HG03571 (cell line): ENCODE results near the gene NUP188.

Experiments used
- ATAC-seq: cut with Tn5 transposase; IDR thresholded peaks from one replicate; pipeline ENCODE4 v1.9.1; 2021; ENCODE audit not compliant: unreplicated experiment

NUP188 gene

GRCh38 chr9:128947527-128948301 lies at the start of gene NUP188, which contains the start of gene DOLK:
Gene NUP188 (plus strand): TSS chr9:128947699. CDS start chr9:128947720, 21 bp downstream.
Gene DOLK (minus strand): TSS chr9:128947603. CDS start chr9:128947303, 300 bp downstream.
- peak; percentile 81 for ATAC-seq

- ATAC-seq: no peak
These were observed 49.1 kb upstream of the NUP188 start for GRCh38 chr9:128898382-128898781.

- no peak for ATAC-seq
These were observed 48.5 kb upstream of the NUP188 start for GRCh38 chr9:128898845-128899565.

- ATAC-seq: no peak
These were observed 47.8 kb upstream of the NUP188 start for GRCh38 chr9:128899566-128900322.

- ATAC-seq: no peak
These were observed 46.1 kb upstream of the NUP188 start for GRCh38 chr9:128901379-128901778.

- ATAC-seq: no peak
These were observed 45.7 kb upstream of the NUP188 start for GRCh38 chr9:128901822-128902221.

- peak; percentile 85 for ATAC-seq
These were observed 45.0 kb upstream of the NUP188 start for GRCh38 chr9:128902351-128903078.

- ATAC-seq: no peak
These were observed 44.4 kb upstream of the NUP188 start for GRCh38 chr9:128903079-128903461.

- ATAC-seq: no peak
These were observed 43.5 kb upstream of the NUP188 start for GRCh38 chr9:128903871-128904620.

- ATAC-seq: no peak
These were observed 41.5 kb upstream of the NUP188 start for GRCh38 chr9:128905964-128906363.

GRCh38 chr9:128906741-128907140 lies 40.8 kb upstream of the NUP188 start:
- no peak for ATAC-seq

- ATAC-seq: no peak
These were observed 39.1 kb upstream of the NUP188 start for GRCh38 chr9:128908372-128908771.

GRCh38 chr9:128909859-128910258 lies 37.6 kb upstream of the NUP188 start:
- ATAC-seq: no peak

- ATAC-seq: no peak
These were observed 36.6 kb upstream of the NUP188 start for GRCh38 chr9:128910906-128911305.

GRCh38 chr9:128911529-128912035 lies 35.9 kb upstream of the NUP188 start:
- no peak for ATAC-seq

GRCh38 chr9:128912270-128912853 lies 35.1 kb upstream of the NUP188 start:
- no peak for ATAC-seq

GRCh38 chr9:128913048-128913900 lies 34.2 kb upstream of the NUP188 start:
- no peak for ATAC-seq

- ATAC-seq: no peak
These were observed 33.3 kb upstream of the NUP188 start for GRCh38 chr9:128913995-128914772.
